KMS-11 (cell line): ENCODE measurements around the gene PPM1G.

Experiments
- H2AFZ ChIP-seq: fragments of 200-600 bp; sonication (generic); 2 replicates; pipeline ENCODE4 v1.6.1; 2016; ENCODE audit warnings: antibody characterized with exemption, mixed run types, low read depth
- H3K27ac ChIP-seq: fragments of 200-600 bp; sonication (generic); 2 replicates; pipeline ENCODE4 v1.6.1; 2016; ENCODE audit warnings: mild to moderate bottlenecking, mixed run types
- H3K27me3 ChIP-seq: fragments of 200-600 bp; sonication (generic); 2 replicates; pipeline ENCODE4 v1.6.1; 2017; ENCODE audit warnings: mild to moderate bottlenecking, low read depth, mixed run types, moderate library complexity; ENCODE audit not compliant: insufficient read depth
- H3K36me3 ChIP-seq: fragments of 200-600 bp; sonication (generic); 2 replicates; pipeline ENCODE4 v1.6.1; 2017; ENCODE audit warnings: mild to moderate bottlenecking, mixed run types; ENCODE audit not compliant: insufficient read depth
- H3K4me1 ChIP-seq: fragments of 200-600 bp; sonication (generic); 2 replicates; pipeline ENCODE4 v1.6.1; 2016; ENCODE audit warnings: mild to moderate bottlenecking, low read depth, mixed run types; ENCODE audit not compliant: poor library complexity, severe bottlenecking
- H3K4me2 ChIP-seq: fragments of 200-600 bp; sonication (generic); 2 replicates; pipeline ENCODE4 v1.7.0; 2016; ENCODE audit warnings: mild to moderate bottlenecking, mixed run types
- H3K4me3 ChIP-seq: fragments of 200-600 bp; sonication (generic); IDR thresholded peaks from 2 replicates; pipeline ENCODE4 v1.6.1; 2017; ENCODE audit warnings: low read depth, low read length, mixed read lengths; ENCODE audit not compliant: insufficient read depth
- H3K79me2 ChIP-seq: fragments of 200-600 bp; sonication (generic); 2 replicates; pipeline ENCODE4 v1.6.1; 2016; ENCODE audit warnings: low read depth, mixed run types; ENCODE audit not compliant: insufficient read depth
- H3K9ac ChIP-seq: fragments of 200-600 bp; sonication (generic); 2 replicates; pipeline ENCODE4 v1.6.1; 2016; ENCODE audit warnings: mild to moderate bottlenecking, mixed run types
- H4K20me1 ChIP-seq: fragments of 200-600 bp; sonication (generic); 2 replicates; pipeline ENCODE4 v1.6.1; 2016; ENCODE audit warnings: mild to moderate bottlenecking, mixed run types; ENCODE audit not compliant: insufficient read depth
- TF ChIP-seq, protein P1 (sequence below): fragments of 200-600 bp; sonication (generic); conservative IDR thresholded peaks from 2 replicates; pipeline ENCODE4 v1.6.1; 2017; ENCODE audit warnings: low read depth, mild to moderate bottlenecking, antibody characterized with exemption, low read length, moderate library complexity, mixed read lengths

The PPM1G gene

DNA sequence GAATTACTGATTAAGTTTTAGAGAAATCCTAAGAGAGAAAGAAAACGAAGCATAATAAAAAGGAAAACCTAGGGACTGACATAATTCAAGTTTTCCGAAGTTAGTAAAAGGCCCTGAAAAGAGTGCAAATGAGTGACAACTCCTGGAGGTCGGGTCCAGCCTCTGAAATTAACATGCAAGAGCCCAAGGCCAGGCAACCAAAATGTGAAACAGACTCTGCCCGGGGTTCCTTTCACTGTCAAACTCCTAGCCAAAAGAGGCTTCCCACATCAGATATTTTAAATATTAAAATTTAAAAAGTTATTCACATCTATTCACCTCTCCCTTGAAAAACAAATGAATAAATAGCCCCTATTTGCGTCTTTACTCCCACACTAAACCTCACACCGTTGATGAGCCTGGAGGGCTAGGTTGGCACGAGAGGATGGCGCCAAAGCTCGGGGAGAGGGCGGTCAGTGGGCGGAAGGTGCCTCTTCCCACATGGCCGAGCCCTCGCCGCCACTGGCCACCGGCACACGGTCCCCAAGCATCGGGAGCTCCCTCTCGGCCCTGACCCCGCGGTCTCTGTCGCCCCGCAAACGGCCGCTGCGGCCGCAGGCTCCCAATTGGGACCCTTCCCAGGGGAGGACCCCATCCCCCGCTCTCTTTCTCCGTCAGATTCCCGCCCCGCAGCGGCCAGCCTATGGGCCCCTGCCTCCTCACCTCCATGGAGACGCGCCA is 630 bp downstream of the PPM1G start:
- Histone ChIP-seq H3K4me3 (no peak overlapping the region), H3K4me2 (peak overlapping the region; percentile 77), H3K36me3 (no peaks in the 10 kb centered on the region), H3K79me2 (peaks cover 55% of the 10 kb centered on the region), H3K4me1 (peaks cover 30% of the 10 kb centered on the region), H3K27ac (peak overlapping the region; percentile 73), H2AFZ (peak overlapping the region; percentile 89), H3K9ac (peak overlapping the region; percentile 85), H4K20me1 (peaks cover 16% of the 10 kb centered on the region; the same call in 1 of the 2 replicates), H3K27me3 (no peaks in the 10 kb centered on the region)
- TF ChIP-seq, protein P1, sequence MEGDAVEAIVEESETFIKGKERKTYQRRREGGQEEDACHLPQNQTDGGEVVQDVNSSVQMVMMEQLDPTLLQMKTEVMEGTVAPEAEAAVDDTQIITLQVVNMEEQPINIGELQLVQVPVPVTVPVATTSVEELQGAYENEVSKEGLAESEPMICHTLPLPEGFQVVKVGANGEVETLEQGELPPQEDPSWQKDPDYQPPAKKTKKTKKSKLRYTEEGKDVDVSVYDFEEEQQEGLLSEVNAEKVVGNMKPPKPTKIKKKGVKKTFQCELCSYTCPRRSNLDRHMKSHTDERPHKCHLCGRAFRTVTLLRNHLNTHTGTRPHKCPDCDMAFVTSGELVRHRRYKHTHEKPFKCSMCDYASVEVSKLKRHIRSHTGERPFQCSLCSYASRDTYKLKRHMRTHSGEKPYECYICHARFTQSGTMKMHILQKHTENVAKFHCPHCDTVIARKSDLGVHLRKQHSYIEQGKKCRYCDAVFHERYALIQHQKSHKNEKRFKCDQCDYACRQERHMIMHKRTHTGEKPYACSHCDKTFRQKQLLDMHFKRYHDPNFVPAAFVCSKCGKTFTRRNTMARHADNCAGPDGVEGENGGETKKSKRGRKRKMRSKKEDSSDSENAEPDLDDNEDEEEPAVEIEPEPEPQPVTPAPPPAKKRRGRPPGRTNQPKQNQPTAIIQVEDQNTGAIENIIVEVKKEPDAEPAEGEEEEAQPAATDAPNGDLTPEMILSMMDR = no peak

DNA sequence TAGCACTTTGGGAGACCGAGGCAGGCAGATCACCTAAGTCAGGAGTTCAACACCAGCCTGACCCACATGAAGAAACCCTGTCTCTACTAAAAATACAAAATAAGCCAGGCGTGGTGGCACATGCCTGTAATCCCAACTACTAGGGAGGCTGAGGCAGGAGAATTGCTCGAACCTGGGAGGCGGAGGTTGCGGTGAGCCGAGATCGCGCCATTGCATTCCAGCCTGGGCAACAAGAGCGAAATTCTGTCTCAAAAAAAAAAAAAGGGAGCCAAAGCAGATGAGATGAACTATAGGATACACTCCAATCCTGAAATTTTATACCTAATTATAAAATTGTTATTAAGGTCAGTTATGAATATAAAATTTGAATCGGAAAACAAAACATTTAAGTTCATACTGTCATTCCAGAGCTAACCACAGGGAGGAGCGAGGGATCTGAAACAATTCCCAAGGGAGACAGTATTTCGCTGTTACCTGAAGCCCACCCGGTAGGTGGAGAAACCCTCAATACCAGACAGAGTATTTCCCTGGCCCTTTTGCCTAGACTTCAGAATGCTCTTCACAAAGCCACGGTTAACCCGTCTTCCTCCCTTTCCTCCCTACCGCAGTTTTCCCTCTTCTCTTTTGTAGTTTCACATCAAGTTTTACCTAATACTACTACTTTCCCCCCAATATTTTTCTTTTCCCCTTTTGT is 1.4 kb downstream of the PPM1G start:
- Histone ChIP-seq H3K27ac (peak overlapping the region; percentile 73; the same call in 1 of the 2 replicates), H2AFZ (no peak overlapping the region), H3K79me2 (peaks cover 64% of the 10 kb centered on the region), H3K4me3 (no peak overlapping the region), H3K36me3 (no peaks in the 10 kb centered on the region), H3K9ac (peak overlapping the region; percentile 85; the same call in 1 of the 2 replicates), H3K4me1 (peaks cover 36% of the 10 kb centered on the region), H4K20me1 (peaks cover 16% of the 10 kb centered on the region; the same call in 1 of the 2 replicates), H3K4me2 (peak overlapping the region; percentile 77), H3K27me3 (no peaks in the 10 kb centered on the region)
- TF ChIP-seq, protein P1 = peak; percentile 36; the same call in 1 of the 2 replicates

DNA sequence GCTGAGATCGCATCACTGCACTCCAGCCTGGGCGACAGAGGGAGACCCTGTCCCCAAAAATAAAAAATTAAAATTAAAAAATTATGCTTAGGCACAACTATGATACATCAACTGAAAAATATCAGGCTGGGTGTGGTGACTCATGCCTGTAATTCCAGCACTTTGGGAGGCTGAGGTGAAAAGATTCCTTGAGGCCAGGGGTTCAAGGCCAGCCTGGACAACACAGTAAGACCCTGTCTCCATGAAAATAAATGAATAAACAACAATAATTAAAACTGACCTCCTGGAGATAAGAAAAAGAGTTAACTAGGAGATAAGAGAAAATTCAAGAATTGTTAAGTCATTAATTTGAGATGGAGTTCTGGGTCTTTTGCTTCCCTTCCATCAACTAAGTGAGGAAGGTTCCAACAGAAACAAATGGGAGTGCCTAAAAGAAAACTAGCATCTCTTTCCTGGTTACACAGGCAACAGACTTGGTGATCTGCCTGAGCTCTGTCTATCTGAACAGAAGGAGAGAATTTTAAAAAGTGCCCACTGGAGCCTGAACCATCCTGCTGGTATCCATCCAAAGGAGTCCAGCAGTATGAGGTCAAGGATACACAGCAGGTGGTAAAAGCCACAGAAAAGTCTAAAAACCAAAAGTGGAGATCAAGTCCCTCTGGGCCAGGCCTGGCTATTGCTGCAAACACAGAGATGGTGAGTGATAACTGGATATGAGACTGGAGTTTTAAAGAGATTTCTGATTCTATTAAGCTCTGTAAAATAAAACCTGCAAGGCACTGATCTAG is 8.8 kb downstream of the PPM1G start:
- H3K79me2 ChIP-seq = peaks cover 98% of the 10 kb centered on the region
- H3K4me3 ChIP-seq = no peak overlapping the region
- H3K4me1 ChIP-seq = peaks cover 39% of the 10 kb centered on the region
- H3K36me3 ChIP-seq = no peaks in the 10 kb centered on the region
- no peak overlapping the region; the same call in 1 of the 2 replicates for H3K27ac ChIP-seq
- TF ChIP-seq, protein P1 = no peak
- H3K4me2 ChIP-seq = no peak overlapping the region
- H4K20me1 ChIP-seq = peaks cover 4% of the 10 kb centered on the region
- no peak overlapping the region for H2AFZ ChIP-seq
- H3K27me3 ChIP-seq = no peaks in the 10 kb centered on the region
- no peak overlapping the region for H3K9ac ChIP-seq

DNA sequence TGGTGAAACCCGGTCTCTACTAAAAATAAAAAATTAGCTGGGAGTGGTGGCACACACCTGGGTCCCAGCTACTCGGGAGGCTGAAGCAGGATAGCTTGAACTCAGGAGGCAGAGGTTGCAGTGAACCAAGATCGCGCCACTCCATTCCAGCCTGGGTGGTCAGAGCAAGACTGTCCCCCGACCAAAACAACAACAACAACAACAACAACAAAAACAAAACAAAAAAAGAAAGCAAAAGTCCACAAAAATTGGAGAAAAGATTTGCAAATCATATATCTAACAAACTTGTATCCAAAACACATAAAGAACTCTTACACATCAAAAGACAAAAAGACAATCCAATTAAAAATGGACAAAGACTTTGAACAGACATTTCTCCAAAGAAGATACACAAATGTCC is 10.4 kb downstream of the PPM1G start:
- Histone ChIP-seq H2AFZ (no peak overlapping the region), H4K20me1 (peaks cover 4% of the 10 kb centered on the region), H3K4me2 (no peak overlapping the region), H3K36me3 (no peaks in the 10 kb centered on the region), H3K27ac (no peak overlapping the region), H3K9ac (no peak overlapping the region), H3K79me2 (peaks cover 98% of the 10 kb centered on the region), H3K27me3 (no peaks in the 10 kb centered on the region), H3K4me1 (peaks cover 32% of the 10 kb centered on the region), H3K4me3 (no peak overlapping the region)
- TF ChIP-seq, protein P1 = no peak
